Measurements from ENCODE around the gene RDH16.
"Not testable (repeated sequence)": the region's sequence is repeated elsewhere in the genome, so short reads cannot be mapped to it uniquely, and the experiment has no call there.

RDH16 gene

GRCh38 chr12:56988207-56988739 is 30.9 kb upstream of the RDH16 start:
- no peak for DNase-seq

- DNase-seq = peak; percentile 72
Observed at GRCh38 chr12:56987551-56988053, 30.2 kb upstream of the RDH16 start.

GRCh38 chr12:56987011-56987410 is 29.6 kb upstream of the RDH16 start:
- no peak for DNase-seq

- not testable (repeated sequence) for DNase-seq
Observed at GRCh38 chr12:56985714-56986113, 28.3 kb upstream of the RDH16 start.

- no peak for DNase-seq
Observed at GRCh38 chr12:56983386-56983785, 26.0 kb upstream of the RDH16 start.

GRCh38 chr12:56982578-56983236 is 25.3 kb upstream of the RDH16 start:
- DNase-seq = not testable (repeated sequence)

GRCh38 chr12:56980941-56981530 is 23.6 kb upstream of the RDH16 start:
- no peak for DNase-seq

- no peak for DNase-seq
Observed at GRCh38 chr12:56980268-56980667, 22.9 kb upstream of the RDH16 start.

- DNase-seq = no peak
Observed at GRCh38 chr12:56979628-56980027, 22.2 kb upstream of the RDH16 start.

GRCh38 chr12:56978397-56979138 is 21.2 kb upstream of the RDH16 start:
- DNase-seq = no peak

GRCh38 chr12:56977361-56977760 is 20.0 kb upstream of the RDH16 start:
- not testable (repeated sequence) for DNase-seq

GRCh38 chr12:56974224-56974623 is 16.8 kb upstream of the RDH16 start:
- not testable (repeated sequence) for DNase-seq

GRCh38 chr12:56968910-56969309 is 11.5 kb upstream of the RDH16 start:
- not testable (repeated sequence) for DNase-seq

- not testable (repeated sequence) for DNase-seq
Observed at GRCh38 chr12:56965997-56966642, 8.7 kb upstream of the RDH16 start.

- not testable (repeated sequence) for DNase-seq
Observed at GRCh38 chr12:56965124-56965523, 7.7 kb upstream of the RDH16 start.

- DNase-seq = not testable (repeated sequence)
Observed at GRCh38 chr12:56963557-56963956, 6.1 kb upstream of the RDH16 start.

GRCh38 chr12:56962247-56962646 is 4.8 kb upstream of the RDH16 start:
- not testable (repeated sequence) for DNase-seq

GRCh38 chr12:56958422-56958821 is 1.0 kb upstream of the RDH16 start:
- DNase-seq = no peak

- no peak for DNase-seq
Observed at GRCh38 chr12:56955631-56956256, 1.7 kb downstream of the RDH16 start.

GRCh38 chr12:56954958-56955355 is 2.5 kb downstream of the RDH16 start:
- no peak for DNase-seq

GRCh38 chr12:56954057-56954957 is 3.1 kb downstream of the RDH16 start:
- DNase-seq = no peak

Measured in NCI-H187 treated with DMSO at 0.1 percent for 48 hours (cell line).